ENCODE measurements around the gene INPP4B.

GRCh38 chr4:142383354-142383753 lies 462.7 kb downstream of the INPP4B start:
- no peak for TF ChIP-seq POLR2A (IDR thresholded peaks at IDR 0.05; ENCODE audit: extremely low read depth, insufficient read length)
- no peak for TF ChIP-seq CTCF (IDR thresholded peaks at IDR 0.05; ENCODE audit: low read depth, low read length)
- no peak for TF ChIP-seq MYC (IDR thresholded peaks at IDR 0.05; ENCODE audit: low read depth, low read length)
- TF ChIP-seq MAX (IDR thresholded peaks at IDR 0.05; ENCODE audit: low read depth, low read length), result no peak

All from NB4 (cell line).